Vagina (tissue), 2 donors: ENCODE results near the gene RASSF7. TPM values are rescaled to one million over a fixed set of nuclear protein-coding genes. Genes with fewer than 3 reads are reported as not detected.
A peak's percentile ranks its signal among the peaks of the same experiment; 100 is the strongest.

Source experiments
- DNase-seq, 2 donors: peaks; one replicate each; pipeline ENCODE4 v3.0.0-alpha.2; 2017; ENCODE audit errors: extremely low spot score in 2 of 2
- H3K27ac ChIP-seq: fragments of 200-600 bp; sonication (generic); one replicate; pipeline ENCODE4 v1.5.1; 2019
- H3K27me3 ChIP-seq: fragments of 200-600 bp; sonication (generic); one replicate; pipeline ENCODE4 v1.5.1; 2019
- H3K36me3 ChIP-seq, 2 donors: fragments of 200-600 bp; sonication (generic); one replicate each; pipeline ENCODE4 v1.5.1; 2017 to 2019
- H3K4me1 ChIP-seq: fragments of 200-600 bp; sonication (generic); one replicate; pipeline ENCODE4 v1.5.1; 2019
- H3K4me3 ChIP-seq, 2 donors: fragments of 200-600 bp; sonication (generic); 1 replicate in 1 of 2; 2 replicates in 1 of 2; pipeline ENCODE4 v1.5.1; 2016 to 2019
- H3K9me3 ChIP-seq: fragments of 200-600 bp; sonication (generic); one replicate; pipeline ENCODE4 v1.5.1; 2019
- POLR2A ChIP-seq, 2 donors: fragments of 450-650 bp; IDR thresholded peaks; one replicate each; pipeline ENCODE4 v1.6.1; 2017; ENCODE audit warnings: antibody characterized with exemption in 2 of 2, mild to moderate bottlenecking in 2 of 2, moderate library complexity in 2 of 2
- POLR2AphosphoS5 ChIP-seq, 2 donors: sonication (generic); formaldehyde crosslinking; IDR thresholded peaks; one replicate each; pipeline ENCODE4 v1.9.0; 2017; ENCODE audit warnings: antibody characterized with exemption in 2 of 2, mild to moderate bottlenecking in 2 of 2, low read depth in 1 of 2; ENCODE audit not compliant: insufficient read depth in 1 of 2
- intact Hi-C: fragments of 100-400 bp; cut with DNase I; formaldehyde crosslinking; loops from one replicate; pipeline ENCODE4 v1.15.1; 2023
- total RNA-seq: library from RNA; depleted of rRNA; stranded (reverse); fragments of >200 nt; gene quantifications from one replicate; pipeline ENCODE4 v1.2.3, GENCODE V29; 2016
- TF ChIP-seq, protein P1 (sequence below), 3 experiments: fragments of 450-650 bp in 2 of 3; fragments of 200-600 bp in 1 of 3; sonication (generic) in 1 of 3; IDR thresholded peaks; one replicate each; pipeline ENCODE4 v1.5.1; 2017 to 2019; ENCODE audit warnings: antibody characterized with exemption in 3 of 3, mild to moderate bottlenecking in 2 of 3, moderate library complexity in 2 of 3

The RASSF7 gene
- total RNA-seq, 1 donor from 2014 or later: 14.7 TPM

- H3K4me1 ChIP-seq: peaks cover 26% of the 10 kb centered on the region
Measured at GRCh38 chr11:610146-610801, 49.5 kb downstream of the RASSF7 start.

GRCh38 chr11:611001-611996 lies 50.5 kb downstream of the RASSF7 start:
- Histone ChIP-seq H3K36me3 (peaks cover 0 to 68% of the 10 kb centered on the region in 2 donors), H3K4me1 (peaks cover 31% of the 10 kb centered on the region), H3K27me3 (no peaks in the 10 kb centered on the region), H3K9me3 (no peaks in the 10 kb centered on the region), H3K4me3 (no peak overlapping the region), H3K27ac (no peak overlapping the region)
- TF ChIP-seq, protein P1, sequence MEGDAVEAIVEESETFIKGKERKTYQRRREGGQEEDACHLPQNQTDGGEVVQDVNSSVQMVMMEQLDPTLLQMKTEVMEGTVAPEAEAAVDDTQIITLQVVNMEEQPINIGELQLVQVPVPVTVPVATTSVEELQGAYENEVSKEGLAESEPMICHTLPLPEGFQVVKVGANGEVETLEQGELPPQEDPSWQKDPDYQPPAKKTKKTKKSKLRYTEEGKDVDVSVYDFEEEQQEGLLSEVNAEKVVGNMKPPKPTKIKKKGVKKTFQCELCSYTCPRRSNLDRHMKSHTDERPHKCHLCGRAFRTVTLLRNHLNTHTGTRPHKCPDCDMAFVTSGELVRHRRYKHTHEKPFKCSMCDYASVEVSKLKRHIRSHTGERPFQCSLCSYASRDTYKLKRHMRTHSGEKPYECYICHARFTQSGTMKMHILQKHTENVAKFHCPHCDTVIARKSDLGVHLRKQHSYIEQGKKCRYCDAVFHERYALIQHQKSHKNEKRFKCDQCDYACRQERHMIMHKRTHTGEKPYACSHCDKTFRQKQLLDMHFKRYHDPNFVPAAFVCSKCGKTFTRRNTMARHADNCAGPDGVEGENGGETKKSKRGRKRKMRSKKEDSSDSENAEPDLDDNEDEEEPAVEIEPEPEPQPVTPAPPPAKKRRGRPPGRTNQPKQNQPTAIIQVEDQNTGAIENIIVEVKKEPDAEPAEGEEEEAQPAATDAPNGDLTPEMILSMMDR (IDR thresholded peaks at IDR 0.05): no peak
- TF ChIP-seq POLR2AphosphoS5 (IDR thresholded peaks at IDR 0.05; ENCODE audit: insufficient read depth in 1 of 2, low read depth in 1 of 2): no peak
- intact Hi-C loops: no loop called here
- peak in 1 of 2 donors; percentile 79 for DNase-seq

More at GRCh38 chr11:610146-610801, 49.5 kb downstream of the RASSF7 start:
- Histone ChIP-seq H3K27ac (no peak overlapping the region), H3K9me3 (no peaks in the 10 kb centered on the region), H3K36me3 (peaks cover 0 to 79% of the 10 kb centered on the region in 2 donors), H3K27me3 (no peaks in the 10 kb centered on the region), H3K4me3 (no peak overlapping the region)
- no peak for DNase-seq
- TF ChIP-seq POLR2AphosphoS5 (IDR thresholded peaks at IDR 0.05; ENCODE audit: insufficient read depth in 1 of 2, low read depth in 1 of 2) (no peak), POLR2A (IDR thresholded peaks at IDR 0.05) (no peak)
- TF ChIP-seq, protein P1 (IDR thresholded peaks at IDR 0.05): no peak
- intact Hi-C loops: no loop called here

GRCh38 chr11:612201-612960 lies 51.6 kb downstream of the RASSF7 start:
- intact Hi-C loops: no loop called here
- TF ChIP-seq, protein P1 (IDR thresholded peaks at IDR 0.05): no peak
- TF ChIP-seq POLR2A (IDR thresholded peaks at IDR 0.05) (no peak), POLR2AphosphoS5 (IDR thresholded peaks at IDR 0.05; ENCODE audit: insufficient read depth in 1 of 2, low read depth in 1 of 2) (no peak)
- Histone ChIP-seq H3K36me3 (peaks cover 0 to 57% of the 10 kb centered on the region in 2 donors), H3K4me3 (no peak overlapping the region), H3K4me1 (peaks cover 36% of the 10 kb centered on the region), H3K9me3 (no peaks in the 10 kb centered on the region), H3K27ac (no peak overlapping the region), H3K27me3 (no peaks in the 10 kb centered on the region)
- DNase-seq: peak in 1 of 2 donors; percentile 84

- Histone ChIP-seq H3K4me3 (no peak overlapping the region), H3K36me3 (peaks cover 0 to 53% of the 10 kb centered on the region in 2 donors), H3K4me1 (peaks cover 36% of the 10 kb centered on the region), H3K9me3 (no peaks in the 10 kb centered on the region), H3K27me3 (no peaks in the 10 kb centered on the region), H3K27ac (no peak overlapping the region)
- intact Hi-C loops: no loop called here
- TF ChIP-seq, protein P1 (IDR thresholded peaks at IDR 0.05): no peak
- TF ChIP-seq POLR2AphosphoS5 (IDR thresholded peaks at IDR 0.05; ENCODE audit: insufficient read depth in 1 of 2, low read depth in 1 of 2): no peak
- no peak for DNase-seq
Measured at GRCh38 chr11:612961-613300, 52.2 kb downstream of the RASSF7 start.
